Stomach (tissue), 4 donors: ENCODE measurements around the gene NAALADL2.

ENCODE experiments used
- EP300 ChIP-seq: sonication (generic); formaldehyde crosslinking; IDR thresholded peaks from one replicate; pipeline ENCODE4 v1.6.1; 2017; ENCODE audit warnings: antibody characterized with exemption
- POLR2A ChIP-seq, 4 donors: fragments of 450-650 bp; IDR thresholded peaks; one replicate each; pipeline ENCODE4 v1.6.1; 2016; ENCODE audit warnings: antibody characterized with exemption in 4 of 4, control low read depth in 2 of 4, mild to moderate bottlenecking in 1 of 4, moderate library complexity in 1 of 4
- TF ChIP-seq, protein P1 (sequence below), 7 experiments: fragments of 450-650 bp in 4 of 7; fragments of 200-600 bp in 3 of 7; sonication (generic) in 3 of 7; IDR thresholded peaks; one replicate each; pipeline ENCODE4 v1.5.1; 2016 to 2019; ENCODE audit warnings: antibody characterized with exemption in 7 of 7, control low read depth in 2 of 7, mild to moderate bottlenecking in 1 of 7

DNA sequence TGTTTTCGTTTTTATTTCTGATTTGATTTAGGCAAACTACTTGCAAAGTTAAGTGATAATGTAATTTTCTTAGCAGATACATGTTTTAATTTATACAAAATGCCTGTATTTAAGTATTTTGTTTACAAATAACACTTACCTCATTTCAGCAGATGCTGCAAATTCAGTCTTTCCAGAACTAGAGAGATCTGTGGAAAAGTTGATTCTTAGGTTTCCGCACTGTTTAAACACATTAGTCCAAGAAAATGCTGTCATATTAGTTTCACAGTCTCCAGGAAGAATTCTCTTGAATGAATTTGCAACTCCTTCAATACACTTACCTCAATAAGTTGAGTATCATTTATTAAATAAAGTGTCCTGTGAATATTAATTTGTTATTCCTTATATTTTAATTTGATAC is 383.1 kb downstream of the NAALADL2 start:
- TF ChIP-seq POLR2A (IDR thresholded peaks at IDR 0.05) (no peak), EP300 (no peak)
- TF ChIP-seq, protein P1, sequence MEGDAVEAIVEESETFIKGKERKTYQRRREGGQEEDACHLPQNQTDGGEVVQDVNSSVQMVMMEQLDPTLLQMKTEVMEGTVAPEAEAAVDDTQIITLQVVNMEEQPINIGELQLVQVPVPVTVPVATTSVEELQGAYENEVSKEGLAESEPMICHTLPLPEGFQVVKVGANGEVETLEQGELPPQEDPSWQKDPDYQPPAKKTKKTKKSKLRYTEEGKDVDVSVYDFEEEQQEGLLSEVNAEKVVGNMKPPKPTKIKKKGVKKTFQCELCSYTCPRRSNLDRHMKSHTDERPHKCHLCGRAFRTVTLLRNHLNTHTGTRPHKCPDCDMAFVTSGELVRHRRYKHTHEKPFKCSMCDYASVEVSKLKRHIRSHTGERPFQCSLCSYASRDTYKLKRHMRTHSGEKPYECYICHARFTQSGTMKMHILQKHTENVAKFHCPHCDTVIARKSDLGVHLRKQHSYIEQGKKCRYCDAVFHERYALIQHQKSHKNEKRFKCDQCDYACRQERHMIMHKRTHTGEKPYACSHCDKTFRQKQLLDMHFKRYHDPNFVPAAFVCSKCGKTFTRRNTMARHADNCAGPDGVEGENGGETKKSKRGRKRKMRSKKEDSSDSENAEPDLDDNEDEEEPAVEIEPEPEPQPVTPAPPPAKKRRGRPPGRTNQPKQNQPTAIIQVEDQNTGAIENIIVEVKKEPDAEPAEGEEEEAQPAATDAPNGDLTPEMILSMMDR (IDR thresholded peaks at IDR 0.05), result no peak
